ENCODE results near the gene GNAQ.

DNA sequence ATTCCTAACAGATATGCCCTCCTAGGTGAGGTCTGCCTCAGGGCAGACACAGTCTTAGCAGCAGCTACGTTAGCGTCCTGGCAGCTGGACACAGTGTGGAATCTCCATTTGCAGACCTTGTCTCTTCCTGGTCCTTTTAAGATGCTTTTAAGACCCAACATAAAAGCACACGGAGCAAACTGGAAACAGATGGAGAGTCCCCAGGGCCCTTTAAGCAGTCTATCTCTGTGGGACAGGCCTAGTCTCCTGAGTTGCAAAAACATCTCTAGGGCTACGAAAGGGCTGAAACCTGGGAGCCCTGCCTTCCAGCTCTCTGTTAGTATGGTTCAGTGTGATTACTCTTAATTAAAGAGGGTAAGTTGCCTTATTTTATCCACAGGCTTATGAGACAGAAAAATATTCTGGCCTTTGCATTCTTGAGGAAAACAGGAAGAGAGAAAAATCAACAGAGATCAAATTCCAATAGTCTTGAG, 317.5 kb downstream of the GNAQ start:
- TF ChIP-seq, protein P1, sequence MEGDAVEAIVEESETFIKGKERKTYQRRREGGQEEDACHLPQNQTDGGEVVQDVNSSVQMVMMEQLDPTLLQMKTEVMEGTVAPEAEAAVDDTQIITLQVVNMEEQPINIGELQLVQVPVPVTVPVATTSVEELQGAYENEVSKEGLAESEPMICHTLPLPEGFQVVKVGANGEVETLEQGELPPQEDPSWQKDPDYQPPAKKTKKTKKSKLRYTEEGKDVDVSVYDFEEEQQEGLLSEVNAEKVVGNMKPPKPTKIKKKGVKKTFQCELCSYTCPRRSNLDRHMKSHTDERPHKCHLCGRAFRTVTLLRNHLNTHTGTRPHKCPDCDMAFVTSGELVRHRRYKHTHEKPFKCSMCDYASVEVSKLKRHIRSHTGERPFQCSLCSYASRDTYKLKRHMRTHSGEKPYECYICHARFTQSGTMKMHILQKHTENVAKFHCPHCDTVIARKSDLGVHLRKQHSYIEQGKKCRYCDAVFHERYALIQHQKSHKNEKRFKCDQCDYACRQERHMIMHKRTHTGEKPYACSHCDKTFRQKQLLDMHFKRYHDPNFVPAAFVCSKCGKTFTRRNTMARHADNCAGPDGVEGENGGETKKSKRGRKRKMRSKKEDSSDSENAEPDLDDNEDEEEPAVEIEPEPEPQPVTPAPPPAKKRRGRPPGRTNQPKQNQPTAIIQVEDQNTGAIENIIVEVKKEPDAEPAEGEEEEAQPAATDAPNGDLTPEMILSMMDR (IDR thresholded peaks at IDR 0.05 in 8 of 11, conservative IDR thresholded peaks at IDR 0.05 in 3 of 11), result no peak
- no peak for TF ChIP-seq POLR2A (IDR thresholded peaks at IDR 0.05)
